IMR-90 (cell line): ENCODE data around the gene SLC2A10. TPM values are rescaled to one million over a fixed set of nuclear protein-coding genes. Genes with fewer than 3 reads are reported as not detected.

Experiments used
- ATAC-seq: fragments of 200-7000 bp; cut with Tn5 transposase; 2 replicates; pipeline ENCODE4 v1.9.1; 2020; ENCODE audit warnings: low read depth, mild to moderate bottlenecking, moderate library complexity
- BruUV-seq: library from RNA; stranded (reverse); fragments of 400-500 nt; replicated peaks from 2 replicates; lab custom pipeline; 2021; lab: Mats Ljungman, UMichigan
- CTCF ChIA-PET: fragments of 300-600 bp; formaldehyde crosslinking; extraction: SDS; loops from one replicate; lab custom pipeline; 2021; ENCODE audit warnings: antibody characterized with exemption; lab: Yijun Ruan, JAX
- POLR2A ChIA-PET: fragments of 300-600 bp; sonication (Branson Sonifier 250); formaldehyde crosslinking; loops from one replicate; lab custom pipeline; 2022; ENCODE audit warnings: antibody characterized with exemption; ENCODE audit not compliant: unreplicated experiment; lab: Charles Lee
- DNase-seq: peaks from one replicate; pipeline ENCODE4 v3.0.0; 2013
- H2AFZ ChIP-seq: replicated peaks from 2 replicates; pipeline ENCODE3; 2013; ENCODE audit warnings: low read length, mild to moderate bottlenecking; ENCODE audit not compliant: poor library complexity
- H2AK5ac ChIP-seq: 2 replicates; pipeline ENCODE4 v1.6.1; 2013; ENCODE audit warnings: low read depth, low read length, inconsistent platforms
- H2AK9ac ChIP-seq: replicated peaks from 2 replicates; pipeline ENCODE3; 2013; ENCODE audit warnings: mild to moderate bottlenecking, low read depth, low read length, moderate library complexity; ENCODE audit not compliant: poor library complexity
- H2BK120ac ChIP-seq: 2 replicates; pipeline ENCODE4 v1.6.1; 2013; ENCODE audit warnings: low read depth, low read length, inconsistent platforms
- H2BK15ac ChIP-seq: 3 replicates; pipeline ENCODE4 v1.6.1; 2013; ENCODE audit warnings: low read depth, low read length, inconsistent platforms
- H2BK20ac ChIP-seq: 2 replicates; pipeline ENCODE4 v1.6.1; 2013; ENCODE audit warnings: low read depth, mild to moderate bottlenecking, inconsistent platforms, low read length, moderate library complexity
- H2BK5ac ChIP-seq: 2 replicates; pipeline ENCODE4 v1.6.1; 2013; ENCODE audit warnings: mild to moderate bottlenecking, low read depth, low read length, inconsistent platforms; ENCODE audit not compliant: poor library complexity, severe bottlenecking
- H3K14ac ChIP-seq: replicated peaks from 2 replicates; pipeline ENCODE4 v1.6.1; 2013; ENCODE audit warnings: low read depth, low read length, inconsistent platforms
- H3K18ac ChIP-seq: 2 replicates; pipeline ENCODE4 v1.6.1; 2013; ENCODE audit warnings: low read depth, low read length, control low read depth
- H3K23ac ChIP-seq: 2 replicates; pipeline ENCODE4 v1.6.1; 2013; ENCODE audit warnings: low read depth, low read length, inconsistent platforms
- H3K27ac ChIP-seq: 2 replicates; pipeline ENCODE4 v1.5.1; 2013; ENCODE audit warnings: mild to moderate bottlenecking, control low read depth, low read length; ENCODE audit not compliant: insufficient read depth
- H3K27me3 ChIP-seq: 2 replicates; pipeline ENCODE4 v1.6.1; 2013; ENCODE audit warnings: low read length; ENCODE audit not compliant: control insufficient read depth, insufficient read depth
- H3K36me3 ChIP-seq: 2 replicates; pipeline ENCODE4 v1.6.1; 2013; ENCODE audit warnings: low read length, mixed read lengths; ENCODE audit not compliant: control insufficient read depth, insufficient read depth
- H3K4ac ChIP-seq: 2 replicates; pipeline ENCODE4 v1.6.1; 2013; ENCODE audit warnings: low read depth, low read length, inconsistent platforms
- H3K4me1 ChIP-seq: 2 replicates; pipeline ENCODE4 v1.6.1; 2013; ENCODE audit warnings: low read length, mixed read lengths; ENCODE audit not compliant: control insufficient read depth, insufficient read depth
- H3K4me2 ChIP-seq: 2 replicates; pipeline ENCODE4 v1.6.1; 2013; ENCODE audit warnings: low read depth, mild to moderate bottlenecking, control low read depth, low read length, moderate library complexity
- H3K4me3 ChIP-seq: 2 replicates; pipeline ENCODE4 v1.5.1; 2013; ENCODE audit warnings: low read depth, mild to moderate bottlenecking, control low read depth, low read length, moderate library complexity; ENCODE audit not compliant: insufficient read depth
- H3K56ac ChIP-seq: 2 replicates; pipeline ENCODE4 v1.6.1; 2013; ENCODE audit warnings: low read length, inconsistent platforms; ENCODE audit not compliant: insufficient read depth; ENCODE audit errors: extremely low read depth
- H3K79me1 ChIP-seq, 2 experiments: 2 replicates each; pipeline ENCODE4 v1.6.1; 2013; ENCODE audit warnings: low read length in 2 of 2, inconsistent platforms in 1 of 2, low read depth in 1 of 2
- H3K9ac ChIP-seq: 2 replicates; pipeline ENCODE4 v1.6.1; 2013; ENCODE audit warnings: low read depth, low read length, control low read depth
- H3K9me1 ChIP-seq: 2 replicates; pipeline ENCODE4 v1.6.1; 2013; ENCODE audit warnings: low read length, inconsistent platforms; ENCODE audit not compliant: insufficient read depth
- H3K9me3 ChIP-seq: 2 replicates; pipeline ENCODE4 v1.6.1; 2013; ENCODE audit warnings: low read length; ENCODE audit not compliant: control insufficient read depth, insufficient read depth
- H4K20me1 ChIP-seq: 2 replicates; pipeline ENCODE4 v1.6.1; 2013; ENCODE audit warnings: low read length, inconsistent platforms; ENCODE audit not compliant: insufficient read depth
- H4K5ac ChIP-seq: 2 replicates; pipeline ENCODE4 v1.6.1; 2013; ENCODE audit warnings: mild to moderate bottlenecking, low read depth, low read length, control low read depth
- H4K8ac ChIP-seq, 2 experiments: 2 replicates each; pipeline ENCODE4 v1.6.1; 2013; ENCODE audit warnings: low read depth in 2 of 2, low read length in 2 of 2, control low read depth in 1 of 2, inconsistent platforms in 1 of 2
- H4K91ac ChIP-seq: 2 replicates; pipeline ENCODE4 v1.6.1; 2013; ENCODE audit warnings: low read depth, low read length, inconsistent platforms; ENCODE audit not compliant: insufficient read depth
- CEBPB ChIP-seq: IDR thresholded peaks from 2 replicates; pipeline ENCODE4 v1.6.1; 2012; ENCODE audit warnings: low read depth, low read length, improper control_type of control experiment
- ELK1 ChIP-seq: fragments of 150-350 bp; IDR thresholded peaks from 2 replicates; pipeline ENCODE4 v1.6.1; 2016; ENCODE audit warnings: low read depth, mild to moderate bottlenecking, low read length, moderate library complexity, borderline replicate concordance
- MAFK ChIP-seq: IDR thresholded peaks from 2 replicates; pipeline ENCODE4 v1.6.1; 2012; ENCODE audit warnings: low read depth, low read length, improper control_type of control experiment
- MAZ ChIP-seq: IDR thresholded peaks from 2 replicates; pipeline ENCODE4 v1.6.1; 2012; ENCODE audit warnings: low read depth, mild to moderate bottlenecking, low read length, improper control_type of control experiment, moderate library complexity, borderline replicate concordance
- MXI1 ChIP-seq: IDR thresholded peaks from 2 replicates; pipeline ENCODE4 v1.6.1; 2012; ENCODE audit warnings: low read depth, mild to moderate bottlenecking, low read length, moderate library complexity, borderline replicate concordance
- NFE2L2 ChIP-seq: fragments of 150-350 bp; IDR thresholded peaks from 2 replicates; pipeline ENCODE4 v1.6.1; 2016; ENCODE audit warnings: low read depth, mild to moderate bottlenecking, low read length
- WGBS, 2 experiments: methylation state at CpG; one replicate each; pipeline versions ENCODE4 v1.1.5 to v1.1.7; 2013; ENCODE audit warnings: missing lambda C conversion rate in 2 of 2; ENCODE audit not compliant: insufficient read length in 1 of 2; ENCODE audit errors: extremely low coverage in 2 of 2; 5-methylcytosine and 5-hydroxymethylcytosine counted together
- dilution Hi-C: fragments of 300-500 bp; cut with HindIII; formaldehyde crosslinking; loops from one replicate; pipeline ENCODE4 v1.14.3; 2018; ENCODE audit warnings: low sequenced_read_pairs; ENCODE audit not compliant: unreplicated experiment
- in situ Hi-C: fragments of 300-500 bp; cut with MboI; formaldehyde crosslinking; loops from 3 replicates; pipeline ENCODE4 v1.14.3; 2019; ENCODE audit warnings: low sequenced_read_pairs, inconsistent platforms, mixed read lengths
- intact Hi-C: fragments of 100-400 bp; cut with micrococcal nuclease; formaldehyde crosslinking; loops from 2 replicates; pipeline ENCODE4 v1.10.0; 2022
- polyA plus RNA-seq, 3 experiments: library from polyadenylated mRNA; depleted of rRNA; stranded (reverse); fragments of >200 nt; gene quantifications; 2 replicates each; pipeline ENCODE4 v1.2.3, GENCODE V29; 2012; ENCODE audit warnings: low replicate concordance in 1 of 3
- total RNA-seq: library from RNA; depleted of rRNA; stranded (reverse); fragments of >200 nt; gene quantifications from 2 replicates; pipeline ENCODE4 v1.2.3, GENCODE V29; 2012
- TF ChIP-seq, protein P1 (sequence below): conservative IDR thresholded peaks from 2 replicates; pipeline ENCODE4 v1.5.1; 2012; ENCODE audit warnings: mild to moderate bottlenecking, low read depth, low read length, improper control_type of control experiment

SLC2A10 gene
- total and polyA plus RNA-seq, 2 of the 4 experiments (the other 2 are of a cell fraction) = 15.2 to 22.0 TPM

GRCh38 chr20:46758929-46759669 is 49.6 kb downstream of the SLC2A10 start:
- Histone ChIP-seq H2BK20ac (no peak overlapping the region), H3K27ac (no peak overlapping the region), H3K23ac (no peak overlapping the region), H3K79me1 (no peaks in the 10 kb centered on the region), H2AFZ (no peak overlapping the region), H3K4me3 (no peak overlapping the region), H4K8ac (no peak overlapping the region), H3K18ac (no peak overlapping the region), H3K56ac (no peak overlapping the region), H2AK9ac (peak overlapping the region; percentile 31), H3K27me3 (no peaks in the 10 kb centered on the region), H2BK15ac (no peak overlapping the region), H3K4ac (peak overlapping the region; percentile 32), H2BK5ac (no peak overlapping the region), H3K9ac (no peak overlapping the region), H4K5ac (peak overlapping the region; percentile 16; the same call in 1 of the 2 replicates), H3K36me3 (no peaks in the 10 kb centered on the region), H4K91ac (no peak overlapping the region), H3K4me1 (peaks cover 4% of the 10 kb centered on the region), H3K9me3 (no peaks in the 10 kb centered on the region), H3K4me2 (no peak overlapping the region), H2AK5ac (peak overlapping the region; percentile 54; the same call in 1 of the 2 replicates), H2BK120ac (peak overlapping the region; percentile 46; the same call in 1 of the 2 replicates), H3K14ac (no peak overlapping the region), H4K20me1 (no peaks in the 10 kb centered on the region), H3K9me1 (0 out of 2 replicates have a peak, but pooled peaks cover 3% of the 10 kb centered on the region)
- in situ Hi-C loops (loop anchor here (5.0 to 25.0 kb wide), 5 partner anchors 253 to 866 kb away; no protein-coding TSS in a partner anchor), intact Hi-C loops (loop anchor here (1.0 to 5.0 kb wide), 6 partner anchors 70 to 625 kb away; no protein-coding TSS in a partner anchor), dilution Hi-C loops (no loop called here)
- ChIA-PET CTCF (no interaction called here), POLR2A (no interaction called here)
- no CpG with 5 or more reads among the region's 6 CpGs for WGBS, 2 experiments
- no peak for ATAC-seq
- no peak for TF ChIP-seq ELK1
- TF ChIP-seq MAZ = no peak
- TF ChIP-seq MAFK = no peak
- TF ChIP-seq, protein P1, sequence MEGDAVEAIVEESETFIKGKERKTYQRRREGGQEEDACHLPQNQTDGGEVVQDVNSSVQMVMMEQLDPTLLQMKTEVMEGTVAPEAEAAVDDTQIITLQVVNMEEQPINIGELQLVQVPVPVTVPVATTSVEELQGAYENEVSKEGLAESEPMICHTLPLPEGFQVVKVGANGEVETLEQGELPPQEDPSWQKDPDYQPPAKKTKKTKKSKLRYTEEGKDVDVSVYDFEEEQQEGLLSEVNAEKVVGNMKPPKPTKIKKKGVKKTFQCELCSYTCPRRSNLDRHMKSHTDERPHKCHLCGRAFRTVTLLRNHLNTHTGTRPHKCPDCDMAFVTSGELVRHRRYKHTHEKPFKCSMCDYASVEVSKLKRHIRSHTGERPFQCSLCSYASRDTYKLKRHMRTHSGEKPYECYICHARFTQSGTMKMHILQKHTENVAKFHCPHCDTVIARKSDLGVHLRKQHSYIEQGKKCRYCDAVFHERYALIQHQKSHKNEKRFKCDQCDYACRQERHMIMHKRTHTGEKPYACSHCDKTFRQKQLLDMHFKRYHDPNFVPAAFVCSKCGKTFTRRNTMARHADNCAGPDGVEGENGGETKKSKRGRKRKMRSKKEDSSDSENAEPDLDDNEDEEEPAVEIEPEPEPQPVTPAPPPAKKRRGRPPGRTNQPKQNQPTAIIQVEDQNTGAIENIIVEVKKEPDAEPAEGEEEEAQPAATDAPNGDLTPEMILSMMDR = 0 out of 2 replicates have a peak, but pooled peaks have one; percentile 4
- TF ChIP-seq NFE2L2 = no peak
- TF ChIP-seq CEBPB = no peak
- TF ChIP-seq MXI1 = no peak
- no TSS peak for BruUV-seq
- no peak for DNase-seq
